K562 (cell line): ENCODE results near the gene TBX6. TPM values are rescaled to one million over a fixed set of nuclear protein-coding genes. Genes with fewer than 3 reads are reported as not detected.
A peak's percentile ranks its signal among the peaks of the same experiment; 100 is the strongest.

Source experiments
- ATAC-seq: fragments of 200-7000 bp; cut with Tn5 transposase; 3 replicates; pipeline ENCODE4 v1.9.1; 2020; ENCODE audit warnings: moderate library complexity
- BruUV-seq: library from RNA; stranded (reverse); fragments of 400-500 nt; replicated peaks from 2 replicates; lab custom pipeline; 2021; lab: Mats Ljungman, UMichigan
- CTCF ChIA-PET: fragments of 300-600 bp; formaldehyde crosslinking; extraction: SDS; loops from one replicate; lab custom pipeline; 2021; ENCODE audit warnings: low intra/inter-chr PET ratio; lab: Yijun Ruan, JAX
- POLR2A ChIA-PET: fragments of 300-600, 350-650 bp; sonication (Branson Sonifier 250); formaldehyde crosslinking; extraction: SDS; loops from one replicate; lab custom pipeline; 2021; ENCODE audit warnings: antibody characterized with exemption, inconsistent platforms; lab: Yijun Ruan, JAX
- DNase-seq, 4 experiments: peaks; one replicate each; pipeline versions ENCODE4 v3.0.0 to v3.0.0-alpha.2; 2011 to 2018; ENCODE audit warnings: low spot score in 3 of 4, mixed read lengths in 3 of 4; ENCODE audit errors: extremely low read depth in 1 of 4
- FAIRE-seq: peaks from 2 replicates; lab custom pipeline; 2011; peaks lifted over from hg19 to GRCh38; lab: Jason Lieb, UNC
- H2AFZ ChIP-seq: 2 replicates; pipeline ENCODE4 v1.6.0; 2011; ENCODE audit warnings: low read depth, low read length, control low read depth, inconsistent platforms
- H3K27ac ChIP-seq: fragments of 200-600 bp; 3 replicates; pipeline ENCODE4 v1.8.0; 2011; ENCODE audit warnings: low read depth, mild to moderate bottlenecking, control low read depth, inconsistent platforms, low read length, moderate library complexity, mixed read lengths; ENCODE audit errors: extremely low read depth
- H3K27me3 ChIP-seq, 2 experiments: fragments of 300-600 bp in 1 of 2; 2 replicates in 1 of 2; 3 replicates in 1 of 2; pipeline versions ENCODE4 v1.6.0 to v1.8.0; 2011; ENCODE audit warnings: inconsistent platforms in 2 of 2, low read length in 2 of 2, mild to moderate bottlenecking in 1 of 2, mixed read lengths in 1 of 2, moderate library complexity in 1 of 2; ENCODE audit not compliant: control insufficient read depth in 2 of 2, insufficient read depth in 2 of 2
- H3K36me3 ChIP-seq: fragments of 300-600 bp; 3 replicates; pipeline ENCODE4 v1.8.0; 2011; ENCODE audit warnings: mild to moderate bottlenecking, low read length, inconsistent platforms; ENCODE audit not compliant: control insufficient read depth, insufficient read depth
- H3K4me1 ChIP-seq, 2 experiments: fragments of 200-600 bp in 1 of 2; replicated peaks in 1 of 2; 2 replicates in 1 of 2; 3 replicates in 1 of 2; pipeline versions ENCODE4 v1.5.1 to v1.8.0; 2011; ENCODE audit warnings: inconsistent platforms in 2 of 2, low read length in 2 of 2, mild to moderate bottlenecking in 1 of 2, mixed read lengths in 1 of 2, moderate library complexity in 1 of 2; ENCODE audit not compliant: control insufficient read depth in 2 of 2, insufficient read depth in 2 of 2
- H3K4me2 ChIP-seq: 2 replicates; pipeline ENCODE4 v1.6.1; 2011; ENCODE audit warnings: low read length, control low read depth, inconsistent platforms, mixed read lengths; ENCODE audit not compliant: insufficient read depth
- H3K4me3 ChIP-seq: fragments of 200-600 bp; sonication (generic), shearing (Covaris generic); 2 replicates; pipeline ENCODE4 v1.5.1; 2016; ENCODE audit warnings: control low read depth, inconsistent platforms
- H3K79me2 ChIP-seq: fragments of 200-600 bp; 3 replicates; pipeline ENCODE4 v1.8.0; 2011; ENCODE audit warnings: low read length, inconsistent platforms; ENCODE audit not compliant: control insufficient read depth, insufficient read depth
- H3K9ac ChIP-seq, 2 experiments: 2 replicates each; pipeline versions ENCODE4 v1.6.0 to v1.6.1; 2011; ENCODE audit warnings: low read depth in 2 of 2, low read length in 2 of 2, control low read depth in 1 of 2, inconsistent platforms in 1 of 2, mild to moderate bottlenecking in 1 of 2, mixed read lengths in 1 of 2; ENCODE audit not compliant: insufficient read depth in 1 of 2
- H3K9me1 ChIP-seq: one replicate; pipeline ENCODE4 v1.6.0; 2011; ENCODE audit warnings: inconsistent platforms, mild to moderate bottlenecking, low read length, moderate library complexity; ENCODE audit not compliant: control insufficient read depth, insufficient read depth
- H3K9me3 ChIP-seq: replicated peaks from 2 replicates; pipeline ENCODE4 v1.5.1; 2011; ENCODE audit warnings: low read depth, low read length, inconsistent platforms; ENCODE audit not compliant: control insufficient read depth, insufficient read depth
- H4K20me1 ChIP-seq: replicated peaks from 2 replicates; pipeline ENCODE4 v1.6.1; 2011; ENCODE audit warnings: low read length, inconsistent platforms, mixed read lengths; ENCODE audit not compliant: control insufficient read depth, insufficient read depth
- ATF7 ChIP-seq: fragments of 450-650 bp; IDR thresholded peaks from 2 replicates; pipeline ENCODE4 v1.7.1; 2014; ENCODE audit warnings: mild to moderate bottlenecking, moderate library complexity
- BRD9 ChIP-seq: fragments of 450-650 bp; IDR thresholded peaks from 2 replicates; pipeline ENCODE4 v1.6.1; 2018; ENCODE audit warnings: low read depth; ENCODE audit not compliant: partially characterized antibody
- E2F6 ChIP-seq, 2 experiments: IDR thresholded peaks; 2 replicates each; pipeline ENCODE4 v1.6.1; 2011; ENCODE audit warnings: borderline replicate concordance in 1 of 2, control low read depth in 1 of 2, low read depth in 1 of 2, low read length in 1 of 2, mild to moderate bottlenecking in 1 of 2, mixed read lengths in 1 of 2, moderate library complexity in 1 of 2; ENCODE audit not compliant: insufficient read depth in 1 of 2, insufficient read length in 1 of 2, poor library complexity in 1 of 2, severe bottlenecking in 1 of 2; ENCODE audit errors: extremely low read depth in 1 of 2
- GABPA ChIP-seq: fragments of 200-800 bp; sonication (Bioruptor generic); conservative IDR thresholded peaks from 2 replicates; pipeline ENCODE4 v1.6.1; 2016; ENCODE audit warnings: low read depth, missing genetic modification characterization, missing compliant biosample characterization
- HLTF ChIP-seq: fragments of 450-650 bp; IDR thresholded peaks from 2 replicates; pipeline ENCODE4 v1.6.1; 2016
- MEIS2 ChIP-seq: fragments of 450-650 bp; IDR thresholded peaks from 2 replicates; pipeline ENCODE4 v1.6.1; 2014; ENCODE audit warnings: mild to moderate bottlenecking; ENCODE audit not compliant: partially characterized antibody
- OTX1 ChIP-seq: fragments of 450-650 bp; formaldehyde crosslinking; IDR thresholded peaks from 2 replicates; pipeline ENCODE4 v1.4.0; 2022; ENCODE audit warnings: mild to moderate bottlenecking
- PURB ChIP-seq: sonication (generic); formaldehyde crosslinking; IDR thresholded peaks from 2 replicates; pipeline ENCODE4 v1.9.0; 2021; ENCODE audit warnings: low read depth, mild to moderate bottlenecking, missing genetic modification reagents
- RBFOX2 ChIP-seq: fragments of 200-400 bp; formaldehyde crosslinking; IDR thresholded peaks from 2 replicates; pipeline ENCODE4 v1.6.1; 2017; ENCODE audit warnings: low read depth, mild to moderate bottlenecking, low read length, moderate library complexity
- RCOR1 ChIP-seq, 2 experiments: IDR thresholded peaks; 2 replicates each; pipeline ENCODE4 v1.6.1; 2012; ENCODE audit warnings: low read depth in 2 of 2, low read length in 2 of 2, borderline replicate concordance in 1 of 2, improper control_type of control experiment in 1 of 2
- TFE3 ChIP-seq: fragments of 450-650 bp; formaldehyde crosslinking; IDR thresholded peaks from 2 replicates; pipeline ENCODE4 v1.4.0; 2020; ENCODE audit warnings: mild to moderate bottlenecking, mixed read lengths
- USF1 ChIP-seq: sonication (generic); formaldehyde crosslinking; IDR thresholded peaks from 2 replicates; pipeline ENCODE4 v1.9.0; 2022; ENCODE audit warnings: mild to moderate bottlenecking, missing genetic modification reagents
- ZNF764 ChIP-seq: fragments of 250-450 bp; sonication (Bioruptor Pico); IDR thresholded peaks from 2 replicates; pipeline ENCODE4 v1.4.0; 2020; ENCODE audit warnings: low read depth, mild to moderate bottlenecking, moderate library complexity
- ZZZ3 ChIP-seq: fragments of 450-650 bp; IDR thresholded peaks from 2 replicates; pipeline ENCODE4 v1.6.1; 2016; ENCODE audit warnings: antibody characterized with exemption, mild to moderate bottlenecking, moderate library complexity
- WGBS: fragments of 100-300 bp; shearing (Covaris generic); methylation state at CpG from one replicate; pipeline ENCODE4 v1.1.6; 2016; ENCODE audit warnings: low coverage, mixed read lengths; ENCODE audit not compliant: insufficient coverage; ENCODE audit errors: missing lambda C conversion rate; 5-methylcytosine and 5-hydroxymethylcytosine counted together
- in situ Hi-C: fragments of 300-500 bp; cut with MboI; formaldehyde crosslinking; loops from 4 replicates; pipeline ENCODE4 v1.15.0; 2018; ENCODE audit warnings: inconsistent platforms, mixed read lengths
- intact Hi-C: fragments of 100-400 bp; cut with micrococcal nuclease; formaldehyde crosslinking; loops from 2 replicates; pipeline ENCODE4 v1.14.2; 2022
- polyA plus RNA-seq, 8 experiments: library from polyadenylated mRNA; depleted of rRNA in 4 of 8; stranded (reverse) in 5 of 8; unstranded in 3 of 8; fragments of >200 nt; fragmentation: Nextera tagmentation in 2 of 8; fragmentation: Illumina TruSeq in 1 of 8; extraction: Ambion mirVana in 2 of 8; extraction: Trizol in 1 of 8; gene quantifications; 2 replicates each; pipeline versions ENCODE4 v1.2.1 to v1.2.3, GENCODE V29; 2011 to 2014; ENCODE audit warnings: inconsistent platforms in 1 of 8, missing spikeins in 1 of 8
- total RNA-seq, 7 experiments: library from RNA; depleted of rRNA in 6 of 7; stranded (reverse); fragments of >200 nt in 6 of 7; fragmentation: Illumina TruSeq in 2 of 7; extraction: Trizol in 2 of 7; gene quantifications; 2 replicates each; pipeline versions ENCODE4 v1.2.1 to v1.2.3, GENCODE V29; 2011 to 2021; ENCODE audit warnings: low replicate concordance in 1 of 7

The TBX6 gene
- total and polyA plus RNA-seq, 9 of the 15 experiments (the other 6 are each of a cell fraction or from before 2014, with no cell fraction given), result 0.07 to 0.58 (median 0.11) TPM; not detected in 2

- 0 out of 3 replicates have a peak overlapping the region, but pooled peaks have one; percentile 60 for H3K27ac ChIP-seq
- intact Hi-C loops (no loop called here), in situ Hi-C loops (no loop called here)
- WGBS, result 37% methylated on average over 17 of the region's 29 CpGs
- no peak overlapping the region for H3K4me3 ChIP-seq
- peak overlapping the region; percentile 50 for H3K4me2 ChIP-seq
- BruUV-seq, result no TSS peak
- ATAC-seq (peak; percentile 87), FAIRE-seq (peak; percentile 66), DNase-seq (peak; percentile 78 to 81 (median 80))
- no peaks in the 10 kb centered on the region for H4K20me1 ChIP-seq
- H3K9me3 ChIP-seq, result no peaks in the 10 kb centered on the region
- peak overlapping the region in 1 of 2 experiments; percentile 82; a peak in 1 of 4 replicates for H3K9ac ChIP-seq
- H3K36me3 ChIP-seq, result peaks cover 16% of the 10 kb centered on the region; the same call in 1 of the 3 replicates
- peaks cover 6% of the 10 kb centered on the region for H3K9me1 ChIP-seq
- no peaks in the 10 kb centered on the region for H3K27me3 ChIP-seq
- CTCF ChIA-PET, result no interaction called here
- no peaks in the 10 kb centered on the region for H3K79me2 ChIP-seq
- POLR2A ChIA-PET, result interaction anchor here (0.6 to 1.6 kb wide), 4 partner anchors 10 to 524 kb away, joined by 3 to 5 read pairs (median 3); partner anchors contain the start of gene MAPK3
- H2AFZ ChIP-seq, result peak overlapping the region; percentile 76
- H3K4me1 ChIP-seq, result peaks cover 18 to 39% of the 10 kb centered on the region in 2 experiments; a peak in 4 of 5 replicates
- TF ChIP-seq ZNF764 (CRISPR knock-in tag), result no peak
- no peak for TF ChIP-seq BRD9
- peak; percentile 61 for TF ChIP-seq USF1 (CRISPR knock-in tag)
- peak in 1 of 2 experiments; percentile 14 for TF ChIP-seq E2F6 (IDR thresholded peaks at IDR 0.05; ENCODE audit: borderline replicate concordance in 1 of 2, extremely low read depth in 1 of 2, insufficient read depth in 1 of 2, insufficient read length in 1 of 2, low read depth in 1 of 2, low read length in 1 of 2, poor library complexity in 1 of 2, severe bottlenecking in 1 of 2)
- peak; percentile 10; the same call in 1 of the 2 replicates for TF ChIP-seq RBFOX2
- no peak for TF ChIP-seq OTX1 (CRISPR knock-in tag)
- TF ChIP-seq MEIS2, result no peak
- no peak for TF ChIP-seq ATF7
- no peak for TF ChIP-seq PURB
- peak in 1 of 2 experiments; percentile 63; a peak in 1 of 4 replicates for TF ChIP-seq RCOR1 (IDR thresholded peaks at IDR 0.05; ENCODE audit: borderline replicate concordance in 1 of 2, low read depth in 2 of 2, low read length in 2 of 2)
- TF ChIP-seq HLTF, result peak; percentile 97
- TF ChIP-seq GABPA (tag), result no peak
- peak; percentile 16; the same call in 1 of the 2 replicates for TF ChIP-seq TFE3
- no peak for TF ChIP-seq ZZZ3
These were observed 20.7 kb upstream of the TBX6 start for GRCh38 chr16:30112197-30113030.
